ENCODE measurements around the gene CAV3. TPM values are rescaled to one million over a fixed set of nuclear protein-coding genes. Genes with fewer than 3 reads are reported as not detected.

Gene CAV3
- total and polyA plus RNA-seq, 2 experiments from 2014 or later, result not detected

DNA sequence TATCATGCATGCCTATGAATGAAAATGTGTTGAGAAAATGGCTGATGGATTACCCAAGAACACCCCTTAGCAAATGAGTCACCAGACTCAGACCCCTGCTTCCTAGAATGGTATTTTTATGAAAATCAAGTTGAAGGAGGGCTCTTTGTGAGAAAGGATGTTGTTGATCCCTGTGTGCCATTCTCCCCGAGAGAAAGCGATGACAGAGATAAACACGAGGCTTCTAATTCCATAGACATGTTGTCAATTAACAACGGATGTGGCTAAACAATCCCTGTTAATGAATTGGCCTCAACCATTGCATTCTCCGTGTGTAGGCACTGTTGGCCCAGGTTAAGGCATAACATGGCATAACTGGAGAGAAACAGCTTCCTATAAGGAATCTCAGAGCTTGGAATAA, 41.6 kb downstream of the CAV3 start:
- no peaks in the 10 kb centered on the region for H3K27me3 ChIP-seq (ENCODE audit: insufficient read depth)
- no peaks in the 10 kb centered on the region; the same call in 1 of the 2 replicates for H4K20me1 ChIP-seq (replicated peaks; ENCODE audit: insufficient read depth)
- 0 out of 2 replicates have a peak, but pooled peaks cover 9% of the 10 kb centered on the region for H3K9me2 ChIP-seq (ENCODE audit: insufficient read depth)
- peaks cover 9% of the 10 kb centered on the region; the same call in 1 of the 2 replicates for H3F3A ChIP-seq (replicated peaks; ENCODE audit: low read depth)
- no peak overlapping the region for H3K27ac Mint-ChIP-seq
- peaks cover 29% of the 10 kb centered on the region for H3K4me1 ChIP-seq (ENCODE audit: insufficient read depth)
- H3K4me1 Mint-ChIP-seq, result peaks cover 16% of the 10 kb centered on the region
- no peak overlapping the region for H3K4me3 Mint-ChIP-seq
- no peak overlapping the region for H3K4me3 ChIP-seq
- peaks cover 9% of the 10 kb centered on the region for H3K27me3 Mint-ChIP-seq (ENCODE audit: insufficient read depth, low read depth, poor library complexity)
- no peak for ATAC-seq
- H3K36me3 ChIP-seq (ENCODE audit: insufficient read depth), result no peaks in the 10 kb centered on the region
- no peaks in the 10 kb centered on the region for H3K36me3 Mint-ChIP-seq (ENCODE audit: low read depth)
- no peaks in the 10 kb centered on the region for H3K79me2 ChIP-seq (replicated peaks; ENCODE audit: insufficient read depth)
- no peak for DNase-seq (ENCODE audit: low spot score)
- TF ChIP-seq ZNF331 (CRISPR knock-in tag; IDR thresholded peaks at IDR 0.05; ENCODE audit: low read depth) (no peak), ZNF114 (CRISPR knock-in tag; IDR thresholded peaks at IDR 0.05) (no peak), EZH2 (IDR thresholded peaks at IDR 0.05; ENCODE audit: low read depth, unreplicated experiment) (no peak), STAT1 (IDR thresholded peaks at IDR 0.05; ENCODE audit: unreplicated experiment) (no peak)
- TF ChIP-seq, protein P1, sequence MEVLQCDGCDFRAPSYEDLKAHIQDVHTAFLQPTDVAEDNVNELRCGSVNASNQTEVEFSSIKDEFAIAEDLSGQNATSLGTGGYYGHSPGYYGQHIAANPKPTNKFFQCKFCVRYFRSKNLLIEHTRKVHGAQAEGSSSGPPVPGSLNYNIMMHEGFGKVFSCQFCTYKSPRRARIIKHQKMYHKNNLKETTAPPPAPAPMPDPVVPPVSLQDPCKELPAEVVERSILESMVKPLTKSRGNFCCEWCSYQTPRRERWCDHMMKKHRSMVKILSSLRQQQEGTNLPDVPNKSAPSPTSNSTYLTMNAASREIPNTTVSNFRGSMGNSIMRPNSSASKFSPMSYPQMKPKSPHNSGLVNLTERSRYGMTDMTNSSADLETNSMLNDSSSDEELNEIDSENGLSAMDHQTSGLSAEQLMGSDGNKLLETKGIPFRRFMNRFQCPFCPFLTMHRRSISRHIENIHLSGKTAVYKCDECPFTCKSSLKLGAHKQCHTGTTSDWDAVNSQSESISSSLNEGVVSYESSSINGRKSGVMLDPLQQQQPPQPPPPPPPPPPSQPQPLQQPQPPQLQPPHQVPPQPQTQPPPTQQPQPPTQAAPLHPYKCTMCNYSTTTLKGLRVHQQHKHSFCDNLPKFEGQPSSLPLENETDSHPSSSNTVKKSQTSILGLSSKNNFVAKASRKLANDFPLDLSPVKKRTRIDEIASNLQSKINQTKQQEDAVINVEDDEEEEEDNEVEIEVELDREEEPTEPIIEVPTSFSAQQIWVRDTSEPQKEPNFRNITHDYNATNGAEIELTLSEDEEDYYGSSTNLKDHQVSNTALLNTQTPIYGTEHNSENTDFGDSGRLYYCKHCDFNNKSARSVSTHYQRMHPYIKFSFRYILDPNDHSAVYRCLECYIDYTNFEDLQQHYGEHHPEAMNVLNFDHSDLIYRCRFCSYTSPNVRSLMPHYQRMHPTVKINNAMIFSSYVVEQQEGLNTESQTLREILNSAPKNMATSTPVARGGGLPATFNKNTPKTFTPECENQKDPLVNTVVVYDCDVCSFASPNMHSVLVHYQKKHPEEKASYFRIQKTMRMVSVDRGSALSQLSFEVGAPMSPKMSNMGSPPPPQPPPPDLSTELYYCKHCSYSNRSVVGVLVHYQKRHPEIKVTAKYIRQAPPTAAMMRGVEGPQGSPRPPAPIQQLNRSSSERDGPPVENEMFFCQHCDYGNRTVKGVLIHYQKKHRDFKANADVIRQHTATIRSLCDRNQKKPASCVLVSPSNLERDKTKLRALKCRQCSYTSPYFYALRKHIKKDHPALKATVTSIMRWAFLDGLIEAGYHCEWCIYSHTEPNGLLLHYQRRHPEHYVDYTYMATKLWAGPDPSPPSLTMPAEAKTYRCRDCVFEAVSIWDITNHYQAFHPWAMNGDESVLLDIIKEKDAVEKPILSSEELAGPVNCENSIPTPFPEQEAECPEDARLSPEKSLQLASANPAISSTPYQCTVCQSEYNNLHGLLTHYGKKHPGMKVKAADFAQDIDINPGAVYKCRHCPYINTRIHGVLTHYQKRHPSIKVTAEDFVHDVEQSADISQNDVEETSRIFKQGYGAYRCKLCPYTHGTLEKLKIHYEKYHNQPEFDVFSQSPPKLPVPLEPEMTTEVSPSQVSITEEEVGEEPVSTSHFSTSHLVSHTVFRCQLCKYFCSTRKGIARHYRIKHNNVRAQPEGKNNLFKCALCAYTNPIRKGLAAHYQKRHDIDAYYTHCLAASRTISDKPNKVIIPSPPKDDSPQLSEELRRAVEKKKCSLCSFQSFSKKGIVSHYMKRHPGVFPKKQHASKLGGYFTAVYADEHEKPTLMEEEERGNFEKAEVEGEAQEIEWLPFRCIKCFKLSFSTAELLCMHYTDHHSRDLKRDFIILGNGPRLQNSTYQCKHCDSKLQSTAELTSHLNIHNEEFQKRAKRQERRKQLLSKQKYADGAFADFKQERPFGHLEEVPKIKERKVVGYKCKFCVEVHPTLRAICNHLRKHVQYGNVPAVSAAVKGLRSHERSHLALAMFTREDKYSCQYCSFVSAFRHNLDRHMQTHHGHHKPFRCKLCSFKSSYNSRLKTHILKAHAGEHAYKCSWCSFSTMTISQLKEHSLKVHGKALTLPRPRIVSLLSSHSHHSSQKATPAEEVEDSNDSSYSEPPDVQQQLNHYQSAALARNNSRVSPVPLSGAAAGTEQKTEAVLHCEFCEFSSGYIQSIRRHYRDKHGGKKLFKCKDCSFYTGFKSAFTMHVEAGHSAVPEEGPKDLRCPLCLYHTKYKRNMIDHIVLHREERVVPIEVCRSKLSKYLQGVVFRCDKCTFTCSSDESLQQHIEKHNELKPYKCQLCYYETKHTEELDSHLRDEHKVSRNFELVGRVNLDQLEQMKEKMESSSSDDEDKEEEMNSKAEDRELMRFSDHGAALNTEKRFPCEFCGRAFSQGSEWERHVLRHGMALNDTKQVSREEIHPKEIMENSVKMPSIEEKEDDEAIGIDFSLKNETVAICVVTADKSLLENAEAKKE (CRISPR knock-in tag; IDR thresholded peaks at IDR 0.05), result no peak
- H3K4me2 ChIP-seq, result no peak overlapping the region
- H3K9me3 Mint-ChIP-seq, result no peaks in the 10 kb centered on the region; the same call in 2 of the 3 replicates
- H2AFZ ChIP-seq, result no peak overlapping the region
- H3K27ac ChIP-seq (ENCODE audit: low read depth), result no peak overlapping the region

DNA sequence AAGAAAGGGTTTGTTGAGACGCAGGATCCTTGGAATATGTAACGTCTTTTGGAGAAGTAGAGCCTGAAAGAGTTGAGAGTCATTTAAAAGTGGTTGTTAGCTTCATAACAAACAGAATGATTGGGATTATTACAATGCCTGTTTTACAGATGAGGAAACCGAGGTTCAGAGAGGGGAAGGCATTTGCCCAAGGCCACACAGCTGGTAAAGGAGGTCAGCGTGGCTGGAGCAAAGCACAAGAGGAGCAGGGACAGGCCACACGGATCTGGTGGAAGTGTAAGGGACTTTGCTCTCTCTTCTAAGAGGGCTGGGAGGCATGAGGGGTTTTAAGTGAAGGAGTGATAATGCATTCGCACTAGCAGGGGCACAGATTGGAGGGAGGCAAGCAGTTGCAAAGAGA, 42.0 kb downstream of the CAV3 start:
- no peaks in the 10 kb centered on the region for H3K36me3 Mint-ChIP-seq (ENCODE audit: low read depth)
- peaks cover 12% of the 10 kb centered on the region for H3K4me1 Mint-ChIP-seq
- Histone ChIP-seq H3K4me1 (ENCODE audit: insufficient read depth) (peaks cover 25% of the 10 kb centered on the region), H3K4me2 (no peak overlapping the region), H3K36me3 (ENCODE audit: insufficient read depth) (no peaks in the 10 kb centered on the region), H2AFZ (no peak overlapping the region), H3K4me3 (no peak overlapping the region), H3K27me3 (ENCODE audit: insufficient read depth) (no peaks in the 10 kb centered on the region), H4K20me1 (replicated peaks; ENCODE audit: insufficient read depth) (no peaks in the 10 kb centered on the region; the same call in 1 of the 2 replicates), H3F3A (replicated peaks; ENCODE audit: low read depth) (peaks cover 9% of the 10 kb centered on the region; the same call in 1 of the 2 replicates), H3K9me2 (ENCODE audit: insufficient read depth) (0 out of 2 replicates have a peak, but pooled peaks cover 9% of the 10 kb centered on the region), H3K79me2 (replicated peaks; ENCODE audit: insufficient read depth) (no peaks in the 10 kb centered on the region), H3K27ac (ENCODE audit: low read depth) (no peak overlapping the region)
- H3K27me3 Mint-ChIP-seq (ENCODE audit: insufficient read depth, low read depth, poor library complexity), result peaks cover 5% of the 10 kb centered on the region
- H3K4me3 Mint-ChIP-seq, result no peak overlapping the region
- TF ChIP-seq JUNB (IDR thresholded peaks at IDR 0.05; ENCODE audit: unreplicated experiment) (no peak), ZNF114 (CRISPR knock-in tag; IDR thresholded peaks at IDR 0.05) (no peak), EZH2phosphoT487 (IDR thresholded peaks at IDR 0.05; ENCODE audit: unreplicated experiment) (no peak), CREB1 (CRISPR knock-in tag; IDR thresholded peaks at IDR 0.05; ENCODE audit: low read depth) (no peak), EZH2 (IDR thresholded peaks at IDR 0.05; ENCODE audit: low read depth, unreplicated experiment) (no peak), ZNF331 (CRISPR knock-in tag; IDR thresholded peaks at IDR 0.05; ENCODE audit: low read depth) (no peak)
- TF ChIP-seq, protein P2, sequence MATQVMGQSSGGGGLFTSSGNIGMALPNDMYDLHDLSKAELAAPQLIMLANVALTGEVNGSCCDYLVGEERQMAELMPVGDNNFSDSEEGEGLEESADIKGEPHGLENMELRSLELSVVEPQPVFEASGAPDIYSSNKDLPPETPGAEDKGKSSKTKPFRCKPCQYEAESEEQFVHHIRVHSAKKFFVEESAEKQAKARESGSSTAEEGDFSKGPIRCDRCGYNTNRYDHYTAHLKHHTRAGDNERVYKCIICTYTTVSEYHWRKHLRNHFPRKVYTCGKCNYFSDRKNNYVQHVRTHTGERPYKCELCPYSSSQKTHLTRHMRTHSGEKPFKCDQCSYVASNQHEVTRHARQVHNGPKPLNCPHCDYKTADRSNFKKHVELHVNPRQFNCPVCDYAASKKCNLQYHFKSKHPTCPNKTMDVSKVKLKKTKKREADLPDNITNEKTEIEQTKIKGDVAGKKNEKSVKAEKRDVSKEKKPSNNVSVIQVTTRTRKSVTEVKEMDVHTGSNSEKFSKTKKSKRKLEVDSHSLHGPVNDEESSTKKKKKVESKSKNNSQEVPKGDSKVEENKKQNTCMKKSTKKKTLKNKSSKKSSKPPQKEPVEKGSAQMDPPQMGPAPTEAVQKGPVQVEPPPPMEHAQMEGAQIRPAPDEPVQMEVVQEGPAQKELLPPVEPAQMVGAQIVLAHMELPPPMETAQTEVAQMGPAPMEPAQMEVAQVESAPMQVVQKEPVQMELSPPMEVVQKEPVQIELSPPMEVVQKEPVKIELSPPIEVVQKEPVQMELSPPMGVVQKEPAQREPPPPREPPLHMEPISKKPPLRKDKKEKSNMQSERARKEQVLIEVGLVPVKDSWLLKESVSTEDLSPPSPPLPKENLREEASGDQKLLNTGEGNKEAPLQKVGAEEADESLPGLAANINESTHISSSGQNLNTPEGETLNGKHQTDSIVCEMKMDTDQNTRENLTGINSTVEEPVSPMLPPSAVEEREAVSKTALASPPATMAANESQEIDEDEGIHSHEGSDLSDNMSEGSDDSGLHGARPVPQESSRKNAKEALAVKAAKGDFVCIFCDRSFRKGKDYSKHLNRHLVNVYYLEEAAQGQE (IDR thresholded peaks at IDR 0.05; ENCODE audit: unreplicated experiment), result no peak
- ATAC-seq (no peak), DNase-seq (ENCODE audit: low spot score) (no peak)
- no peak overlapping the region for H3K27ac Mint-ChIP-seq
- H3K9me3 Mint-ChIP-seq, result no peaks in the 10 kb centered on the region; the same call in 2 of the 3 replicates

Measured in GM23338 (cell line).